K562 (cell line): ENCODE data around the gene FAR2. TPM values are rescaled to one million over a fixed set of nuclear protein-coding genes. Genes with fewer than 3 reads are reported as not detected.

ENCODE experiments used
- ATAC-seq: fragments of 200-7000 bp; cut with Tn5 transposase; 3 replicates; pipeline ENCODE4 v1.9.1; 2020; ENCODE audit warnings: moderate library complexity
- BruUV-seq: library from RNA; stranded (reverse); fragments of 400-500 nt; replicated peaks from 2 replicates; lab custom pipeline; 2021; lab: Mats Ljungman, UMichigan
- CTCF ChIA-PET: fragments of 300-600 bp; formaldehyde crosslinking; extraction: SDS; loops from one replicate; lab custom pipeline; 2021; ENCODE audit warnings: low intra/inter-chr PET ratio; lab: Yijun Ruan, JAX
- POLR2A ChIA-PET: fragments of 300-600, 350-650 bp; sonication (Branson Sonifier 250); formaldehyde crosslinking; extraction: SDS; loops from one replicate; lab custom pipeline; 2021; ENCODE audit warnings: antibody characterized with exemption, inconsistent platforms; lab: Yijun Ruan, JAX
- DNase-seq, 4 experiments: peaks; one replicate each; pipeline versions ENCODE4 v3.0.0 to v3.0.0-alpha.2; 2011 to 2018; ENCODE audit warnings: low spot score in 3 of 4, mixed read lengths in 3 of 4; ENCODE audit errors: extremely low read depth in 1 of 4
- FAIRE-seq: peaks from 2 replicates; lab custom pipeline; 2011; peaks lifted over from hg19 to GRCh38; lab: Jason Lieb, UNC
- H2AFZ ChIP-seq: 2 replicates; pipeline ENCODE4 v1.6.0; 2011; ENCODE audit warnings: low read depth, low read length, control low read depth, inconsistent platforms
- H3K27ac ChIP-seq: fragments of 200-600 bp; 3 replicates; pipeline ENCODE4 v1.8.0; 2011; ENCODE audit warnings: low read depth, mild to moderate bottlenecking, control low read depth, inconsistent platforms, low read length, moderate library complexity, mixed read lengths; ENCODE audit errors: extremely low read depth
- H3K27me3 ChIP-seq, 2 experiments: fragments of 300-600 bp in 1 of 2; 2 replicates in 1 of 2; 3 replicates in 1 of 2; pipeline versions ENCODE4 v1.6.0 to v1.8.0; 2011; ENCODE audit warnings: inconsistent platforms in 2 of 2, low read length in 2 of 2, mild to moderate bottlenecking in 1 of 2, mixed read lengths in 1 of 2, moderate library complexity in 1 of 2; ENCODE audit not compliant: control insufficient read depth in 2 of 2, insufficient read depth in 2 of 2
- H3K36me3 ChIP-seq: fragments of 300-600 bp; 3 replicates; pipeline ENCODE4 v1.8.0; 2011; ENCODE audit warnings: mild to moderate bottlenecking, low read length, inconsistent platforms; ENCODE audit not compliant: control insufficient read depth, insufficient read depth
- H3K4me1 ChIP-seq, 2 experiments: fragments of 200-600 bp in 1 of 2; replicated peaks in 1 of 2; 2 replicates in 1 of 2; 3 replicates in 1 of 2; pipeline versions ENCODE4 v1.5.1 to v1.8.0; 2011; ENCODE audit warnings: inconsistent platforms in 2 of 2, low read length in 2 of 2, mild to moderate bottlenecking in 1 of 2, mixed read lengths in 1 of 2, moderate library complexity in 1 of 2; ENCODE audit not compliant: control insufficient read depth in 2 of 2, insufficient read depth in 2 of 2
- H3K4me2 ChIP-seq: 2 replicates; pipeline ENCODE4 v1.6.1; 2011; ENCODE audit warnings: low read length, control low read depth, inconsistent platforms, mixed read lengths; ENCODE audit not compliant: insufficient read depth
- H3K4me3 ChIP-seq: fragments of 200-600 bp; sonication (generic), shearing (Covaris generic); 2 replicates; pipeline ENCODE4 v1.5.1; 2016; ENCODE audit warnings: control low read depth, inconsistent platforms
- H3K79me2 ChIP-seq: fragments of 200-600 bp; 3 replicates; pipeline ENCODE4 v1.8.0; 2011; ENCODE audit warnings: low read length, inconsistent platforms; ENCODE audit not compliant: control insufficient read depth, insufficient read depth
- H3K9ac ChIP-seq, 2 experiments: 2 replicates each; pipeline versions ENCODE4 v1.6.0 to v1.6.1; 2011; ENCODE audit warnings: low read depth in 2 of 2, low read length in 2 of 2, control low read depth in 1 of 2, inconsistent platforms in 1 of 2, mild to moderate bottlenecking in 1 of 2, mixed read lengths in 1 of 2; ENCODE audit not compliant: insufficient read depth in 1 of 2
- H3K9me1 ChIP-seq: one replicate; pipeline ENCODE4 v1.6.0; 2011; ENCODE audit warnings: inconsistent platforms, mild to moderate bottlenecking, low read length, moderate library complexity; ENCODE audit not compliant: control insufficient read depth, insufficient read depth
- H3K9me3 ChIP-seq: replicated peaks from 2 replicates; pipeline ENCODE4 v1.5.1; 2011; ENCODE audit warnings: low read depth, low read length, inconsistent platforms; ENCODE audit not compliant: control insufficient read depth, insufficient read depth
- H4K20me1 ChIP-seq: replicated peaks from 2 replicates; pipeline ENCODE4 v1.6.1; 2011; ENCODE audit warnings: low read length, inconsistent platforms, mixed read lengths; ENCODE audit not compliant: control insufficient read depth, insufficient read depth
- HMG20A ChIP-seq: fragments of 450-650 bp; formaldehyde crosslinking; conservative IDR thresholded peaks from 2 replicates; pipeline ENCODE4 v1.4.0; 2020; ENCODE audit warnings: mild to moderate bottlenecking, mixed read lengths
- KLF13 ChIP-seq: fragments of 450-650 bp; IDR thresholded peaks from 2 replicates; pipeline ENCODE4 v1.6.1; 2016; ENCODE audit warnings: missing genetic modification characterization, low read depth, mild to moderate bottlenecking, missing compliant biosample characterization, moderate library complexity, borderline replicate concordance
- SIX5 ChIP-seq, 2 experiments: IDR thresholded peaks; 2 replicates each; pipeline ENCODE4 v1.6.1; 2011; ENCODE audit warnings: low read length in 2 of 2, borderline replicate concordance in 1 of 2, low read depth in 1 of 2, mild to moderate bottlenecking in 1 of 2, moderate library complexity in 1 of 2; ENCODE audit not compliant: insufficient read depth in 1 of 2
- THAP7 ChIP-seq: fragments of 250-450 bp; sonication (Bioruptor Pico); IDR thresholded peaks from 2 replicates; pipeline ENCODE4 v1.5.0; 2021
- ZFP1 ChIP-seq: fragments of 450-650 bp; formaldehyde crosslinking; IDR thresholded peaks from 2 replicates; pipeline ENCODE4 v1.4.0; 2020; ENCODE audit warnings: mild to moderate bottlenecking, mixed read lengths
- ZNF12 ChIP-seq: sonication (generic); formaldehyde crosslinking; IDR thresholded peaks from 2 replicates; pipeline ENCODE4 v1.4.0; 2020; ENCODE audit warnings: mild to moderate bottlenecking, missing genetic modification reagents
- ZNF316 ChIP-seq: fragments of 450-650 bp; IDR thresholded peaks from 2 replicates; pipeline ENCODE4 v1.6.1; 2016
- ZNF431 ChIP-seq: sonication (generic); formaldehyde crosslinking; IDR thresholded peaks from 2 replicates; pipeline ENCODE4 v1.8.0; 2022; ENCODE audit warnings: mild to moderate bottlenecking, missing genetic modification reagents
- ZNF695 ChIP-seq: fragments of 450-650 bp; formaldehyde crosslinking; IDR thresholded peaks from 2 replicates; pipeline ENCODE4 v1.4.0; 2020; ENCODE audit warnings: mild to moderate bottlenecking, moderate library complexity
- WGBS: fragments of 100-300 bp; shearing (Covaris generic); methylation state at CpG from one replicate; pipeline ENCODE4 v1.1.6; 2016; ENCODE audit warnings: low coverage, mixed read lengths; ENCODE audit not compliant: insufficient coverage; ENCODE audit errors: missing lambda C conversion rate; 5-methylcytosine and 5-hydroxymethylcytosine counted together
- in situ Hi-C: fragments of 300-500 bp; cut with MboI; formaldehyde crosslinking; loops from 4 replicates; pipeline ENCODE4 v1.15.0; 2018; ENCODE audit warnings: inconsistent platforms, mixed read lengths
- intact Hi-C: fragments of 100-400 bp; cut with micrococcal nuclease; formaldehyde crosslinking; loops from 2 replicates; pipeline ENCODE4 v1.14.2; 2022
- polyA plus RNA-seq, 8 experiments: library from polyadenylated mRNA; depleted of rRNA in 4 of 8; stranded (reverse) in 5 of 8; unstranded in 3 of 8; fragments of >200 nt; fragmentation: Nextera tagmentation in 2 of 8; fragmentation: Illumina TruSeq in 1 of 8; extraction: Ambion mirVana in 2 of 8; extraction: Trizol in 1 of 8; gene quantifications; 2 replicates each; pipeline versions ENCODE4 v1.2.1 to v1.2.3, GENCODE V29; 2011 to 2014; ENCODE audit warnings: inconsistent platforms in 1 of 8, missing spikeins in 1 of 8
- total RNA-seq, 7 experiments: library from RNA; depleted of rRNA in 6 of 7; stranded (reverse); fragments of >200 nt in 6 of 7; fragmentation: Illumina TruSeq in 2 of 7; extraction: Trizol in 2 of 7; gene quantifications; 2 replicates each; pipeline versions ENCODE4 v1.2.1 to v1.2.3, GENCODE V29; 2011 to 2021; ENCODE audit warnings: low replicate concordance in 1 of 7
- TF ChIP-seq, protein P1 (sequence below): conservative IDR thresholded peaks from 2 replicates; pipeline ENCODE4 v1.6.1; 2011; ENCODE audit warnings: low read depth, mild to moderate bottlenecking, low read length; ENCODE audit not compliant: control insufficient read depth

FAR2 gene
- total and polyA plus RNA-seq, 9 of the 15 experiments (the other 6 are each of a cell fraction or from before 2014, with no cell fraction given): 5.0 to 13.4 (median 8.5) TPM

- Histone ChIP-seq H3K79me2 (no peaks in the 10 kb centered on the region), H3K4me3 (no peak overlapping the region), H3K9me3 (no peaks in the 10 kb centered on the region; the same call in 1 of the 2 replicates), H2AFZ (no peak overlapping the region), H3K9me1 (no peaks in the 10 kb centered on the region), H4K20me1 (no peaks in the 10 kb centered on the region), H3K27ac (no peak overlapping the region), H3K36me3 (0 out of 3 replicates have a peak, but pooled peaks cover 2% of the 10 kb centered on the region), H3K4me2 (no peak overlapping the region), H3K27me3 (no peaks in the 10 kb centered on the region), H3K9ac (no peak overlapping the region), H3K4me1 (no peaks in the 10 kb centered on the region)
- no TSS peak for BruUV-seq
- no peak for TF ChIP-seq ZNF431 (CRISPR knock-in tag)
- no peak for TF ChIP-seq SIX5 (IDR thresholded peaks at IDR 0.05; ENCODE audit: borderline replicate concordance in 1 of 2, insufficient read depth in 1 of 2, low read depth in 1 of 2, low read length in 2 of 2)
- TF ChIP-seq ZNF695 (CRISPR knock-in tag): no peak
- no peak for TF ChIP-seq THAP7
- TF ChIP-seq, protein P1, sequence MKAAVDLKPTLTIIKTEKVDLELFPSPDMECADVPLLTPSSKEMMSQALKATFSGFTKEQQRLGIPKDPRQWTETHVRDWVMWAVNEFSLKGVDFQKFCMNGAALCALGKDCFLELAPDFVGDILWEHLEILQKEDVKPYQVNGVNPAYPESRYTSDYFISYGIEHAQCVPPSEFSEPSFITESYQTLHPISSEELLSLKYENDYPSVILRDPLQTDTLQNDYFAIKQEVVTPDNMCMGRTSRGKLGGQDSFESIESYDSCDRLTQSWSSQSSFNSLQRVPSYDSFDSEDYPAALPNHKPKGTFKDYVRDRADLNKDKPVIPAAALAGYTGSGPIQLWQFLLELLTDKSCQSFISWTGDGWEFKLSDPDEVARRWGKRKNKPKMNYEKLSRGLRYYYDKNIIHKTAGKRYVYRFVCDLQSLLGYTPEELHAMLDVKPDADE: no peak
- TF ChIP-seq HMG20A (CRISPR knock-in tag): no peak
- no peak for TF ChIP-seq KLF13 (tag)
- no peak for TF ChIP-seq ZNF316
- TF ChIP-seq ZNF12 (CRISPR knock-in tag): no peak
- no peak for TF ChIP-seq ZFP1 (CRISPR knock-in tag)
- intact Hi-C loops (no loop called here), in situ Hi-C loops (no loop called here)
- FAIRE-seq (no peak), ATAC-seq (no peak), DNase-seq (no peak)
- WGBS: 50% methylated on average over 3 of the region's 3 CpGs
- ChIA-PET CTCF (no interaction called here), POLR2A (no interaction called here)
Measured at GRCh38 chr12:29322157-29322556, 173.1 kb downstream of the FAR2 start.
